HG02840 (cell line): ENCODE results near the gene SOWAHA.
"Not testable (repeated sequence)": the region's sequence is repeated elsewhere in the genome, so short reads cannot be mapped to it uniquely, and the experiment has no call there.

ENCODE experiments used
- ATAC-seq: cut with Tn5 transposase; IDR thresholded peaks from one replicate; pipeline ENCODE4 v1.9.1; 2021; ENCODE audit warnings: mild to moderate bottlenecking, moderate library complexity, moderate number of reproducible peaks; ENCODE audit not compliant: unreplicated experiment, low FRiP score

SOWAHA gene

GRCh38 chr5:132806804-132807162 lies 6.3 kb upstream of the SOWAHA start:
- not testable (repeated sequence) for ATAC-seq

DNA sequence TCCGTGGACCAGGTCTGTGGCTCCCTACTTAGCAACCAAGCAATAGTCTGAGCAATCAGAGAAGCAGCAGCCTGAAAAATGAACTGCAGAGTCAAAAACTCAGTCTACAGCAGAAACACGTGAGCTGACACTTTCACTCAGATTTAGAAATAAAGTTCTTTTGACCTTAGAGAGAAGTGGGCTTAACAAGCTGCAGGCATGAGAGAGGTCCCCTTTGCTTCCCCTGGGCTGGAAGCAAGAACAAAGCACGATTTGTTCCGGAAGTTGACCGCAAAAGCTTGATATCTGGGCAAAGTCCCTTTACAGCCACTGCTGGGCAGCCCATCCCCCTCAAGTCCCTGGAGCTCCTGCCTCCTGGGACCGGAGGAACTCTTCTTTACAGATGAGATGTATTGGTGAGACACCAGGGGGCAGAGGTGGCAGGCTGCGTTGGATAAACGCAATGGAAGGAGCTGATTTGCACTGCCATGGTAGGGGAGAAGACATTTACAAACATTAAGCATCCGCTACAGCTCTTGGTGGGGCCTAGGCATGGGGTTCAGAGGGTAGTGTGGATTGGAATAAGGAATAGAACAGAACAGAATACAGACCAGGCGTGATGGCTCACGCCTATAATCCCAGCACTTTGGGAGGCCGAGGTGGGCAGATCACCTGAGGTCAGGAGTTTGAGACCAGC lies 5.8 kb upstream of the SOWAHA start:
- ATAC-seq = no peak

DNA sequence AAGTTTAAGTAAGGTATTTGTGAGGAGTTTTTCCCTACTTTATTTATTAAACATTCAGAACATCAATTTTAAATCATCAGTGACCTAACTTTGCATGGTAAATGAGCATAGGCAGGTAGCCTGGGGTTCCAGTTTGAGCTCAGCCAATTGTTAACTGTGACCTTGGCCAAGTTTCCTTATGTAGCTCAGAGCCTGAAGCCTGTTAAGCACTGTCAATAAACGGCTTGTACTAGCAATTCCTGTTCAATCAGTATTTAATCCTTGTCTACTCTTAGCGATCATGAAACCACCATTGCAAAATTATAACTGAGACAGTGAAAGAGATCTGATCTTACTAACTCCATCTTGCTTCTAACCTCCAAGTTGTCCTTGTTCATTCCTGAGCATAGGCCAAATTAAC lies 4.7 kb upstream of the SOWAHA start:
- no peak for ATAC-seq

- no peak for ATAC-seq
These were observed 4.2 kb upstream of the SOWAHA start for GRCh38 chr5:132808866-132809265.

DNA sequence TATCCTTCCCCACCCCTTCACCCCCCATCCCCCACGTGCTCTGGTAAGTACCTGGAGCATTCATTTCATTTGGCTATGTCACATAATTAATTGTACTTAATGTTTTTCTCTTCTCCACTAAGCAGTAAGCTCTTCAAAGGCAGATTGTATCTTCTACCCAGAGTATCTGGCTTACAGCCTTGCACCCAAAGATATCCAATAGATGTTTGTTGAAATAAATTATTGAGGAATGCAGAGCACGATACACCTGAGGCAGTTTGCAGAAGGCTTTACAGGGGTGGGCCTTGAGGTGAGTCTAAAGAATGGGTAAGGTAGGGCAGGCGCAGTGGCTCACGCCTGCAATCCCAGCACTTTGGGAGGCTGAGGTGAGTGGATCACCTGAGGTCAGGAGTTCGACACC lies 2.5 kb upstream of the SOWAHA start:
- no peak for ATAC-seq

DNA sequence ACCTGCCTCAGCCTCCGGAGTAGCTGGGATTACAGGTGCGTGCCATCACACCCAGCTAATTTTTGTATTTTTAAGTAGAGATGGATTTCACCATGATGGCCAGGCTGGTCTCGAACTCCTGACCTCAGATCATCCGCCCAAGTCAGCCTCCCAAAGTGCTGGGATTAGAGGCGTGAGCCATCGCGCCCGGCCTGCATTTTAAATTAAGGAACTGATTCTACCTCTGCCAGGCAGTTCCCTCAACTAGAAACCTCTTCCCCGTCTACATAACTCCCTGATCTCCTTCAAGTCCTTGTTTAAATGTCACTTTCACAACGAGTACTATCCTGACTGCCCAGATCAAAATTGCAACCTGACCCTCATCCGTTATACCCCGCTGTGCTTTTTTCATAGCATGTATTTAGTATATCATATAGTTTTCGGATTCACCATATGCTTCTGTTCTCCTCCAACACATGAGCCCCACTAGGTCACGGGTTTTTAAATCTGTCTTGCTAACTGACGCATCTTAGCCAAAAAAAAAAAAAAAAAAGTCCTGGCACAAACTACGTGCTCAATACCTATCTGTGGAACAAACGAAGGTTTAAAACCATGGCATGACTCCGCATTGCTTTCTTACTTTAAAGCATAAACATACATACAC lies 858 bp upstream of the SOWAHA start:
- no peak for ATAC-seq

GRCh38 chr5:132813599-132814502 lies 749 bp downstream of the SOWAHA start:
- ATAC-seq = no peak

- no peak for ATAC-seq
These were observed 1.6 kb downstream of the SOWAHA start for GRCh38 chr5:132814503-132815294.

DNA sequence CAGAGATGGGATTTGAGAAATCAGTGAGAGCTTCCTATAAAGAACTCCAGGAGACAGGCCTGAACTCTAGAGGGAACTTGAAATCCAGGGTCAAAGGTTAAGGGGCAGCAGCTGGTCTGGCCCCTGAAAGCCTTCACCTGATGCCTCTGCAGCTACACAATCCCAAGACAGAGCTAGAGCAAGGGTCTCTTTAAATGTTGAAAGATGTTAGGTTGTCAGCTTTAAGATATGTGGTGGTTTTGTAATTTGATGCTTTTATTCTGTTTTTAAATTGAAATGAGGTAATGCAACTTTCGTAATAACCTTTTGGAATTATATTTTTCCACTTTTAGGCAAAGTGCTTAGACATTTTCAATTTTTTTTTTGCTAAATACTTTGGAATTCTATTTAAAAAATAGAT lies 2.4 kb downstream of the SOWAHA start:
- ATAC-seq = no peak

DNA sequence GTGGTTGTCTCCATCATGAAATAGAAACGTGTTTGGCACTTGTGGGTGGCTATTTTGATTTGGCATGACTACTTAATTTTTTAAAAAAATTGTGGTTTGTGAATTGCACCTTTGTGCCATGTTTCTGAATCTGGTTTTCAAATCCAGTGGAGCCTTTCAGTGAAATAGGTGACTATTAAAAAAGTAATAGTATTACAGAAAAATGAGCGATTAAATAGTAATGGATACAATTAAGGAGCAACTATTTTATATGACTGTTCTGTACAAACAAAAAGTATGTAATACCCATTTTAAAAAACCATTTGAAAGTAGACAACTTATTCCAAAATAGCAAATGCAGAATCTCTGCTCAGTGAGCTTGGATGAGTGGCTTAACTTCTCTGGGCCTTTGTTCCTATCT lies 3.0 kb downstream of the SOWAHA start:
- no peak for ATAC-seq

- ATAC-seq = no peak
These were observed 3.5 kb downstream of the SOWAHA start for GRCh38 chr5:132816554-132816953.

- ATAC-seq = no peak
These were observed 3.9 kb downstream of the SOWAHA start for GRCh38 chr5:132817011-132817410.

GRCh38 chr5:132819468-132819867 lies 6.4 kb downstream of the SOWAHA start:
- ATAC-seq = no peak

DNA sequence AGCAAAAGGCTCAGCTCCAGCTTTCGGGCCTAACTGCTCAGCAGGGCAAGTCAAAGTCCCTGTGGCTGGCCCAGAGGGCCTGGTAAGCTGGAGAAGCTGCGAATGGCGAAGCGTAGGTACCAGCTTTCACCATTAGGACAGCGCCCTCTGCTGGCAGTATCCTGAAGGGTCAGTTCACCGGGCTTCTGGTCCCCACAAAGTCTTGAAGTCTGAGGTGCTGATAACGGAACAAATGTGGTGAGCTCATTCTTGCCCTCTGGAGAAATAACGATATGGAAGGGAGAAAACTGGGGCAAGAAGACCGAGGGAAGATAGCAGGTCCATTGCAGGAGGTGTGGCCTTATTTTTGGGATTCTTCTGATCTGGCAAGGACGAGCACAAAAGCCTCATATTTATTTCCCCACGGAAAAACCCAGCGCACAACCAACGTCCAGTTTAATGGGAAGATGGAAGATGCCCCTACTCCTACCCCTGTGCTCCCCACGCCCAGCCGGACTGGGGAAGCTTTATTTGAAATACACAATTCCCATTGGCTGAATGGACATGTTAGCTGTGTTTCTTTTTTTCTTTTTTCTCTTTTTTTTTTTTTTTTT lies 7.2 kb downstream of the SOWAHA start:
- ATAC-seq = no peak

- no peak for ATAC-seq
These were observed 8.2 kb downstream of the SOWAHA start for GRCh38 chr5:132821350-132821749.

DNA sequence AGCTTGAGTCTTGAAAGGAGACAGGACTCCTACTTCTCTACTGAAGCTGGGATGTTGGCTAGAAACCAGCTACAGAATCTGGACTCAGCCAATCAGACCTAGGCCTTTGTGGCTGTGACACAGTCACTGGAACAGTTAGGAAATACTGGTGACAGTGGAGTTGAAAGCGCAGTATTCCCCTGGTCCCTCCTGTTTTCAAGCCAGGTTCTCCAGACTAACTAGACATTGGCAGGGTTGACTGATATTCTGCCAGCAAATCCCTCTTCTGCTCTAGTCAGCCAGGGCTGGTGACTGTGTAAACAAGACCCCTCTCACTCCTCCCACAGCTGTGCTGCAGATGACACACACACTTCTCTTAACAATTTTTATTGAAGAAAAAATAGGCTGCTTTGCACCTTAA lies 8.7 kb downstream of the SOWAHA start:
- no peak for ATAC-seq

GRCh38 chr5:132822650-132823480 lies 9.8 kb downstream of the SOWAHA start:
- no peak for ATAC-seq

DNA sequence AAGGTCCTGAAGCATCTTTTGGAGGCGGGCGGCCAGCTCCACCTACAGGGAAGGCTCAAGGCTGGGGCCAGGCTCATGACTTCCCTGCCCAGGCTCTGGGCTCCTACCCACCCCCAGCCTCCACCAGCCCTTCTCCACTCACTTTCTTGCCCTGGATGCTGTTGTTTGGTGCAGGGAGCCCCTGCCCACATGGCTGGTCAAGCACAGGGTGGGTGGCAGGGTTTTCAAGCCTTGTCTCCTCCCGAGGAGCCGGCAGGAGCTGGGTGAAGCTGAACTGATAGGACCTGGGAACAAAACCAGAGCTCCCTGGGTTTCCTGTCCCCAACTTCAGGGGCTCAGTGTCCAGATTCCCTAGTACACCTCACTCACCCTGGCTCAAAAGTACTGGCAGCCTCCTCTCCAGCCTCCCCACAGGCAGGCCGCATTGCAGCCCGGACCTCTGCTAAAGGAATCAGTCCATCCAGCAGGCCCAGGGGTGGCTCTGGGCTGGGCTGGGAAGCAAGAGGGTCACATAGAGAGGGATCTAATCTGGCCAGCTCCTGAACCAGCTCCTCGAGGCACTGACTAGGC lies 10.5 kb downstream of the SOWAHA start:
- no peak for ATAC-seq

GRCh38 chr5:132824426-132824825 lies 11.3 kb downstream of the SOWAHA start:
- no peak for ATAC-seq
